Vagina (tissue), 2 donors: ENCODE data around the gene FTSJ1. TPM values are rescaled to one million over a fixed set of nuclear protein-coding genes. Genes with fewer than 3 reads are reported as not detected.

Source experiments
- DNase-seq, 2 donors: peaks; one replicate each; pipeline ENCODE4 v3.0.0-alpha.2; 2017; ENCODE audit errors: extremely low spot score in 2 of 2
- H3K27ac ChIP-seq: fragments of 200-600 bp; sonication (generic); one replicate; pipeline ENCODE4 v1.5.1; 2019
- H3K27me3 ChIP-seq: fragments of 200-600 bp; sonication (generic); one replicate; pipeline ENCODE4 v1.5.1; 2019
- H3K36me3 ChIP-seq, 2 donors: fragments of 200-600 bp; sonication (generic); one replicate each; pipeline ENCODE4 v1.5.1; 2017 to 2019
- H3K4me1 ChIP-seq: fragments of 200-600 bp; sonication (generic); one replicate; pipeline ENCODE4 v1.5.1; 2019
- H3K4me3 ChIP-seq, 2 donors: fragments of 200-600 bp; sonication (generic); 1 replicate in 1 of 2; 2 replicates in 1 of 2; pipeline ENCODE4 v1.5.1; 2016 to 2019
- H3K9me3 ChIP-seq: fragments of 200-600 bp; sonication (generic); one replicate; pipeline ENCODE4 v1.5.1; 2019
- CTCF ChIP-seq, 3 experiments: fragments of 450-650 bp in 2 of 3; fragments of 200-600 bp in 1 of 3; sonication (generic) in 1 of 3; IDR thresholded peaks; one replicate each; pipeline ENCODE4 v1.5.1; 2017 to 2019; ENCODE audit warnings: antibody characterized with exemption in 3 of 3, mild to moderate bottlenecking in 2 of 3, moderate library complexity in 2 of 3
- POLR2A ChIP-seq, 2 donors: fragments of 450-650 bp; IDR thresholded peaks; one replicate each; pipeline ENCODE4 v1.6.1; 2017; ENCODE audit warnings: antibody characterized with exemption in 2 of 2, mild to moderate bottlenecking in 2 of 2, moderate library complexity in 2 of 2
- POLR2AphosphoS5 ChIP-seq, 2 donors: sonication (generic); formaldehyde crosslinking; IDR thresholded peaks; one replicate each; pipeline ENCODE4 v1.9.0; 2017; ENCODE audit warnings: antibody characterized with exemption in 2 of 2, mild to moderate bottlenecking in 2 of 2, low read depth in 1 of 2; ENCODE audit not compliant: insufficient read depth in 1 of 2
- intact Hi-C: fragments of 100-400 bp; cut with DNase I; formaldehyde crosslinking; loops from one replicate; pipeline ENCODE4 v1.15.1; 2023
- total RNA-seq: library from RNA; depleted of rRNA; stranded (reverse); fragments of >200 nt; gene quantifications from one replicate; pipeline ENCODE4 v1.2.3, GENCODE V29; 2016

The FTSJ1 gene
- total RNA-seq, 1 donor from 2014 or later = 31.7 TPM

DNA sequence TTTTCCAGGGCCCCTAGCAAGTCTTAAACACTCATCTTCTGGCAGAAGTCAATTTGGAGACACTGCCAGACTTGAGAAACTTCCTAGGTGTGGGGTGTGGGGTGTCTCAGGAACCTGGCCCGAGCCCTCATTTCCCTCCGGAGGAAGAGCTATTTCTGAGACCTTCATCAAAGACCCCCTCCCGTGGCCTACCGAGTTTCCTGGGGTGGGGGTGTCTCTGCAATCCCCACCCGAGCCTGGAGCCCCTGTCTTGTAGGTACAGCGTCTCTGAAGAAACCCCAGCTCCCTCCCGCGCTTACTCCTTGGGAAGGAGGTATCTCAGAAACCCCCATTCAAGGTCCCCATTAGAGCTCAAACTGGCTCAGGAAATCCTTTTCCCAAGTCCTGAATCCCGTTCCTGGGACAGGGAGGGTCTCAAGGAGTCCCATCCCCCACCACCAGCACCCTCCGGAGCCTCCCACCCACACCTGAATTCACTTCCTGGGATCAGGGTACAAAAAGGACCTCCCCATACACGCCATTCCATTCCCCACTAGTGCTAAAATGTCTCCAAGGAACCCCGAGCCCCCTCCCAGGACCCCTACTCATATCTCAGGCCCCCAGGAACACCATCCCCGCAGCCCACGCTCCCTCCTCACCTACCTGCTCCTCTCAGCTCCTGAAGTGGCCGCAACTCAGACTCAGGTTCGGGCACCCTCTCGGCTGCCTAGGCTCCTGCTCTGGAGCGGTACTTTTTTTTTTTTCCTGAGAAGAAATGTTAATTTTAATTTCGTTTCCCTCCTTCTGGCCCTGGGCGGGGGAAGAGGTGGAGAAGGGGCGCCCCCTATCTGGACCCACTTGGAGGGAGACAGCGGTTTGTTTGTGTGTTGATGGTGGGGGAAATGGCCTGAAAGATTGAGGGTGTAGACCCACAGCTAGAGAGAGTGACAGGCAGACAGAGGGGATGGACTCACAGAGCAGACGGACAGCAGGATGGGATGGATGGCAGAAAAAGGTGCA is 7.0 kb upstream of the FTSJ1 start:
- peak in 1 of 2 donors; percentile 80 for DNase-seq
- Histone ChIP-seq H3K36me3 (no peaks in the 10 kb centered on the region), H3K4me3 (peak overlapping the region; percentile 7 to 34), H3K9me3 (no peaks in the 10 kb centered on the region), H3K27ac (peak overlapping the region; percentile 8), H3K4me1 (no peaks in the 10 kb centered on the region), H3K27me3 (no peaks in the 10 kb centered on the region)
- no peak for TF ChIP-seq CTCF (IDR thresholded peaks at IDR 0.05)
- TF ChIP-seq POLR2A (IDR thresholded peaks at IDR 0.05) = no peak
- no peak for TF ChIP-seq POLR2AphosphoS5 (IDR thresholded peaks at IDR 0.05; ENCODE audit: insufficient read depth in 1 of 2, low read depth in 1 of 2)
- intact Hi-C loops = no loop called here

DNA sequence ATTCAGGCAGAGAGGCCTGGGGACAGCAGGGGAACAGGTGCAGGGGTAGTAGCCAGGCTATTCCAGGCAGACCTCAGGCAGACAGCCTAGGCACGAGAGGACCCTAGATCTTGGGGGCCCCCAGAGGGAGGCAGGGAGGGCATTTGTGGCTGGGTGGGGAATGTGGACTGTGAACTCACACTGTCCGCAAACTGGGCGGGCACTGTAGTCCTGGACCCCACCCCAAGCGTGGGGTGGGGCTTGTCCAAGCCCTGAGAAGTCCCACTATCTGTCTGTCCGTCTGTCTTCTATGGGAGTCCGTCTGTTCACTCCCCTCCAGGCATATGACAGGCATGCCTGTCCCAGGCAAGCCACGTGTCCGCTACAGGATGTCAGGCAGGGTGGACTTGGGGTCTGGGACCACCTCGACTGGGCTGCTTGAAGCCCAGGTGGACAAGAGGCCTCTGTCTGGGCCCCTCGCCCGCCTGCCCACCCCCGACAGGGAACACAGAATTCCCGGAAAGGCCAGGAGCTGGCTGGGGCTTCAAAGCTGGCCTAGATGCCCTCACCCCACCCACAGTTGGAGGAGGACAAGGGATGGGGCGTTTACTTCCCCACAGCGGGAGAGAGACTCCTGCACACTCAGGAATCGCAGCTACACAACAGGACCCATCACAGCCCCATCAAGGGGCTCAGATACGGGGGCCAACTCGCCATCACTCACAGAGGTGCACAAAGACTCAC is 5.7 kb upstream of the FTSJ1 start, which contains the start of gene SLC38A5:
Gene SLC38A5 (minus strand): TSS at position 151 of the 723 bp plus-strand sequence. CDS start 2,336 bp downstream, outside the sequence.
- intact Hi-C loops = no loop called here
- H3K9me3 ChIP-seq = no peaks in the 10 kb centered on the region
- no peaks in the 10 kb centered on the region for H3K4me1 ChIP-seq
- peak within 1 kb of the TSS; percentile 7 to 34 for H3K4me3 ChIP-seq
- TF ChIP-seq CTCF (IDR thresholded peaks at IDR 0.05) (no peak), POLR2A (IDR thresholded peaks at IDR 0.05) (no peak), POLR2AphosphoS5 (IDR thresholded peaks at IDR 0.05; ENCODE audit: insufficient read depth in 1 of 2, low read depth in 1 of 2) (no peak)
- no peaks in the 10 kb centered on the region for H3K36me3 ChIP-seq
- DNase-seq = peak in 1 of 2 donors; percentile 77
- no peaks in the 10 kb centered on the region for H3K27me3 ChIP-seq
- peak within 1 kb of the TSS; percentile 8 for H3K27ac ChIP-seq

DNA sequence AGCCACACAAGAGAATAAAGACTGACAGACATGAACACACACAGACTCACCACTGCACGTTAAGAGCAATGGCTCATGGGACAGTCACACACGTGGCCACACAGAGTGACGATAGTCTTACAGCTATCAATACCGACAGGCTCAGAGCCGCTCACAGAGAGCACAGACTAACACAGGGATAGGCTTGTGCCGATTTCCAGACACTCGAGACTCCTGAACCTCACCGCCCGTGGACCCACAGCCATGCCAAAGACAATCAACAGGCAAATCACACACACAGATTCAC is 5.2 kb upstream of the FTSJ1 start:
- H3K4me3 ChIP-seq = no peak overlapping the region
- H3K9me3 ChIP-seq = no peaks in the 10 kb centered on the region
- no peaks in the 10 kb centered on the region for H3K27me3 ChIP-seq
- DNase-seq = no peak
- no peaks in the 10 kb centered on the region for H3K4me1 ChIP-seq
- no peak overlapping the region for H3K27ac ChIP-seq
- no peak for TF ChIP-seq CTCF (IDR thresholded peaks at IDR 0.05)
- no peak for TF ChIP-seq POLR2A (IDR thresholded peaks at IDR 0.05)
- no peaks in the 10 kb centered on the region for H3K36me3 ChIP-seq
- intact Hi-C loops = no loop called here

GRCh38 chrX:48471504-48471903 is 4.5 kb upstream of the FTSJ1 start:
- Histone ChIP-seq H3K36me3 (no peaks in the 10 kb centered on the region), H3K27me3 (no peaks in the 10 kb centered on the region), H3K9me3 (no peaks in the 10 kb centered on the region), H3K4me1 (peaks cover under 1% of the 10 kb centered on the region), H3K4me3 (no peak overlapping the region), H3K27ac (no peak overlapping the region)
- no peak for DNase-seq
- no peak for TF ChIP-seq CTCF (IDR thresholded peaks at IDR 0.05)
- no peak for TF ChIP-seq POLR2AphosphoS5 (IDR thresholded peaks at IDR 0.05; ENCODE audit: insufficient read depth in 1 of 2, low read depth in 1 of 2)
- no peak for TF ChIP-seq POLR2A (IDR thresholded peaks at IDR 0.05)
- intact Hi-C loops = no loop called here
